IPS-NIHi7 (cell line): ENCODE measurements around the gene PLAU.
"Not testable (repeated sequence)": the region's sequence is repeated elsewhere in the genome, so short reads cannot be mapped to it uniquely, and the experiment has no call there.

Experiments used
- DNase-seq: peaks from one replicate; pipeline ENCODE4 v3.0.0; 2012; ENCODE audit warnings: mixed read lengths; ENCODE audit errors: extremely low spot score

The PLAU gene

GRCh38 chr10:73898730-73899410 lies 12.1 kb upstream of the PLAU start:
- DNase-seq = no peak

GRCh38 chr10:73899423-73899822 lies 11.5 kb upstream of the PLAU start:
- DNase-seq = no peak

GRCh38 chr10:73900064-73900463 lies 10.9 kb upstream of the PLAU start:
- DNase-seq = no peak

GRCh38 chr10:73901261-73901660 lies 9.7 kb upstream of the PLAU start:
- DNase-seq = no peak

- no peak for DNase-seq
These were observed 8.6 kb upstream of the PLAU start for GRCh38 chr10:73902351-73902750.

GRCh38 chr10:73905256-73906020 lies 5.5 kb upstream of the PLAU start:
- no peak for DNase-seq

GRCh38 chr10:73906524-73907447 lies 4.1 kb upstream of the PLAU start:
- DNase-seq = peak; percentile 81

GRCh38 chr10:73907841-73908517 lies 3.0 kb upstream of the PLAU start:
- DNase-seq = no peak

- DNase-seq = no peak
These were observed 1.9 kb upstream of the PLAU start for GRCh38 chr10:73908853-73909539.

GRCh38 chr10:73909540-73910115 lies 1.3 kb upstream of the PLAU start:
- no peak for DNase-seq

GRCh38 chr10:73910401-73910763 lies 550 bp upstream of the PLAU start:
- peak; percentile 34 for DNase-seq

GRCh38 chr10:73911553-73912004 lies 647 bp downstream of the PLAU start:
- no peak for DNase-seq

GRCh38 chr10:73914036-73914435 lies 3.1 kb downstream of the PLAU start:
- no peak for DNase-seq

GRCh38 chr10:73915206-73915851 lies 4.4 kb downstream of the PLAU start:
- no peak for DNase-seq

- no peak for DNase-seq
These were observed 6.0 kb downstream of the PLAU start for GRCh38 chr10:73916761-73917470.

GRCh38 chr10:73917566-73918305 lies 6.8 kb downstream of the PLAU start:
- no peak for DNase-seq

- DNase-seq = not testable (repeated sequence)
These were observed 8.5 kb downstream of the PLAU start for GRCh38 chr10:73919481-73919880.

GRCh38 chr10:73920089-73920488 lies 9.2 kb downstream of the PLAU start:
- DNase-seq = peak; percentile 35
